Breast epithelium (tissue), 3 donors: ENCODE measurements around the gene CACNA1I.

Experiments
- POLR2A ChIP-seq: fragments of 450-650 bp; IDR thresholded peaks from one replicate; pipeline ENCODE4 v1.6.1; 2016; ENCODE audit warnings: antibody characterized with exemption, mild to moderate bottlenecking, moderate library complexity
- POLR2AphosphoS5 ChIP-seq, 3 donors: sonication (generic); formaldehyde crosslinking; IDR thresholded peaks; one replicate each; pipeline ENCODE4 v1.6.1; 2017; ENCODE audit warnings: antibody characterized with exemption in 3 of 3

DNA sequence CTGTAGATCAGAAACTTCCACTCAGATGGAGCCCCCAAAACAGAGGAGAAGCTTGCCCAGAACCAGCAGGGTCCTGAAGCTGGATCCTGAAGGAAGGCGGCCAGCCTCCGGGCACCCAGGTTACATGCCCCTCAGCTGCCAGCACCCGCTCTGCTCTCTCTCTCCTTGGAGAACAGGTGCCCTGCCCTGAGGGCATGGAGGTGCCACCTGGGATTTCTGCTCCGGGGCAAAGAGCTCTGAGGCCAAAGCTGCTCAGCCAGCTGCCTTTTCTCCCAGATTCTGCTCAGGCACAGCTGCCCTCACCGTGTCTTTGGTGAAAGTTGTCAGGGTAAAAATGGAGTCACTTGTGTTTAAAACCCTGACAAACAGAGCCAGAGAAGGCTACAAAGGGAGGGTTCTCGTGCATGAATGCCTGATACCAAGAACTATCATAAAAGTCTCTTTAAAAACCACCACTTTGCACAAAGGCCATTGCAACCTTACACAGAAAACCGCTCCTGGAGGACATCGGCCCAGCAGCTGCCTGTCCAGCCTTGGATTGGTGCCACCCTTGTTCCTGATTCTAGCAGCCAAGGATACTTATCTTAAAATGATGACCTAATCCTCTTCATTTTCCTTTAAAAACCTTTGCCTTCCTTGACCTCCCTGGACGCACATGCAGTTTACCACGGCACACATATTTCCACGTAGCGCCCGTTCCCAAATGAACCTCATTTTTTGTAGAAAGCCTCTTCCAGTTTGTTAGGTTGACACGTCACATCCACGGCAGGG is 140.0 kb downstream of the CACNA1I start:
- TF ChIP-seq POLR2AphosphoS5 (IDR thresholded peaks at IDR 0.05) (no peak), POLR2A (no peak)
